GM23248 (cell line): ENCODE results near the gene CLDN11. TPM values are rescaled to one million over a fixed set of nuclear protein-coding genes. Genes with fewer than 3 reads are reported as not detected.

Experiments
- DNase-seq: peaks from one replicate; pipeline ENCODE4 v3.0.0-alpha.2; 2015
- H2AFZ ChIP-seq: fragments of 200-600 bp; sonication (generic); 2 replicates; pipeline ENCODE4 v1.6.1; 2016; ENCODE audit warnings: antibody characterized with exemption
- H3F3A ChIP-seq: fragments of 200-600 bp; sonication (generic); 2 replicates; pipeline ENCODE4 v1.6.1; 2016; ENCODE audit warnings: mild to moderate bottlenecking, antibody characterized with exemption, mixed run types; ENCODE audit not compliant: insufficient read depth
- H3K27ac ChIP-seq: fragments of 200-600 bp; sonication (generic); 2 replicates; pipeline ENCODE4 v1.5.1; 2016; ENCODE audit warnings: mild to moderate bottlenecking
- H3K27me3 ChIP-seq: fragments of 200-600 bp; sonication (generic); replicated peaks from 2 replicates; pipeline ENCODE4 v1.6.1; 2016; ENCODE audit warnings: mild to moderate bottlenecking; ENCODE audit not compliant: insufficient read depth
- H3K36me3 ChIP-seq: fragments of 200-600 bp; sonication (generic); 2 replicates; pipeline ENCODE4 v1.6.1; 2016; ENCODE audit warnings: low read depth, mild to moderate bottlenecking
- H3K4me1 ChIP-seq: fragments of 200-600 bp; sonication (generic); 2 replicates; pipeline ENCODE4 v1.6.1; 2016; ENCODE audit warnings: mild to moderate bottlenecking; ENCODE audit not compliant: insufficient read depth
- H3K4me2 ChIP-seq: fragments of 200-600 bp; sonication (generic); one replicate; pipeline ENCODE4 v1.6.1; 2016; ENCODE audit warnings: mild to moderate bottlenecking; ENCODE audit not compliant: unreplicated experiment
- H3K4me3 ChIP-seq: fragments of 200-600 bp; sonication (generic); 2 replicates; pipeline ENCODE4 v1.5.1; 2016; ENCODE audit warnings: mild to moderate bottlenecking
- H3K79me2 ChIP-seq: fragments of 200-600 bp; sonication (generic); 2 replicates; pipeline ENCODE4 v1.6.1; 2016; ENCODE audit warnings: mild to moderate bottlenecking; ENCODE audit not compliant: insufficient read depth
- H3K9ac ChIP-seq: fragments of 200-600 bp; sonication (generic); 2 replicates; pipeline ENCODE4 v1.6.1; 2016; ENCODE audit warnings: mild to moderate bottlenecking
- H3K9me2 ChIP-seq: fragments of 200-600 bp; sonication (generic); 2 replicates; pipeline ENCODE4 v1.6.1; 2016; ENCODE audit warnings: mixed run types, mild to moderate bottlenecking, moderate library complexity; ENCODE audit not compliant: insufficient read depth
- H3K9me3 ChIP-seq: fragments of 200-600 bp; sonication (generic); one replicate; pipeline ENCODE4 v1.6.1; 2017; ENCODE audit warnings: low read depth
- H4K20me1 ChIP-seq: fragments of 200-600 bp; sonication (generic); 2 replicates; pipeline ENCODE4 v1.6.0; 2016; ENCODE audit not compliant: insufficient read depth
- EZH2 ChIP-seq: fragments of 200-600 bp; sonication (generic); IDR thresholded peaks from 2 replicates; pipeline ENCODE4 v1.6.1; 2018; ENCODE audit warnings: antibody characterized with exemption, mild to moderate bottlenecking; ENCODE audit not compliant: insufficient read depth, poor library complexity, severe bottlenecking
- EZH2phosphoT487 ChIP-seq: fragments of 200-600 bp; sonication (generic); IDR thresholded peaks from 2 replicates; pipeline ENCODE4 v1.6.1; 2018; ENCODE audit warnings: antibody characterized with exemption, moderate library complexity, mild to moderate bottlenecking, low read depth; ENCODE audit not compliant: insufficient read depth
- WGBS, 2 experiments: methylation state at CpG; one replicate each; pipeline ENCODE4 v1.1.6; 2015 to 2017; ENCODE audit warnings: low lambda C conversion rate in 2 of 2, low coverage in 1 of 2; ENCODE audit errors: missing lambda C conversion rate in 2 of 2; 5-methylcytosine and 5-hydroxymethylcytosine counted together
- in situ Hi-C: fragments of 300-500 bp; cut with MboI; formaldehyde crosslinking; loops from 2 replicates; pipeline ENCODE4 v1.15.0; 2020
- polyA plus RNA-seq: library from polyadenylated mRNA; unstranded; fragments of >200 nt; fragmentation: Nextera tagmentation; extraction: Ambion mirVana; gene quantifications from 2 replicates; pipeline ENCODE4 v1.2.1, GENCODE V29; 2016
- total RNA-seq: library from RNA; depleted of rRNA; stranded (reverse); fragments of >200 nt; shearing (Covaris generic); gene quantifications from 2 replicates; pipeline ENCODE4 v1.2.3, GENCODE V29; 2014

Gene CLDN11
- total and polyA plus RNA-seq, 2 experiments from 2014 or later: 81.9 to 84.9 TPM

DNA sequence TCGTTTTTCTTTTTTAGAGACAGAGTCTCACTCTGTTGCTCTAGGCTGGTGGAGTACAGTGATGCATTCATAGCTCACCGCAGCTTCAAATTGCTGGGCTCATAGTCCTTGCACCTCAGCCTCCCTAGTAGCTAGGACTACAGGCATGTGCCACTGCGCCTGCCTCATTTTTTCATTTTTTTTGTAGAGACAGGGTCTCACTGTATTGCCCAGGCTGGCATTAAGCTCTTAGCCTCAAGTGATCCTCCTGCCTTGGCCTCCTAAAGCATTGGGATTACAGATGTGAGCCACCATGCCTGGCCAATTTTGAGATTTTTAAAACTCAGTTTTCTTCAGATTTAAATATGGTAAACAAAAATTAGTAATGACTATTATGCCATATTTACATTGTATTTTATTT lies 32.2 kb upstream of the CLDN11 start:
- TF ChIP-seq EZH2: no peak
- TF ChIP-seq EZH2phosphoT487: no peak
- H4K20me1 ChIP-seq: no peaks in the 10 kb centered on the region

DNA sequence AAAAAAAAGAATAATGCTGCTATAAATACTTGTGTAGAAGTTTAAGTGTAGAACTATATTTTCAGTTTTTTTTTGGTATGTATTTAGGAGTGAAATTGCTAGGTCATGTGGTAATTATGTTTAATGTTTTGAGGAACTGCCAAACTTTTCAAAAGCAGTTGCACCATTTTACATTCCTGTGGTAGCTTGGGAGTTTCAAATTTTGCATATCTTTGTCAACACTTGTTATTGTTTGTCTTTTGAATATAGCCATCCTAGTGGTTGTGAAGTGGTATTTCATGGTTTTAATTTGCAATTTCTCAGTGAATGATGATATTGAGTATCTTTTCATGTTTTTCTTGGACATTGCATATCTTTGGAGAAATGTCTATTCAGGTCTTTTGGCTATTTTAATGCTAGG lies 30.7 kb upstream of the CLDN11 start:
- Histone ChIP-seq H3K9me2 (no peaks in the 10 kb centered on the region), H4K20me1 (no peaks in the 10 kb centered on the region), H3K79me2 (peaks cover 94% of the 10 kb centered on the region), H3K27me3 (no peaks in the 10 kb centered on the region), H3K4me1 (peaks cover 8% of the 10 kb centered on the region), H3K36me3 (peaks cover 74% of the 10 kb centered on the region), H3K9me3 (peaks cover 4% of the 10 kb centered on the region), H3F3A (peaks cover 27% of the 10 kb centered on the region), H2AFZ (no peak overlapping the region), H3K27ac (no peak overlapping the region), H3K9ac (no peak overlapping the region), H3K4me3 (no peak overlapping the region), H3K4me2 (no peak overlapping the region)
- TF ChIP-seq EZH2phosphoT487 (no peak), EZH2 (no peak)
- in situ Hi-C loops: no loop called here
- DNase-seq: peak; percentile 60

More for the DNA sequence above, 32.2 kb upstream of the CLDN11 start:
- Histone ChIP-seq H3K9me3 (peaks cover 4% of the 10 kb centered on the region), H3F3A (peaks cover 30% of the 10 kb centered on the region), H3K4me2 (no peak overlapping the region), H3K27ac (no peak overlapping the region), H2AFZ (no peak overlapping the region), H3K27me3 (no peaks in the 10 kb centered on the region), H3K79me2 (peaks cover 93% of the 10 kb centered on the region), H3K4me3 (no peak overlapping the region), H3K9ac (no peak overlapping the region), H3K9me2 (no peaks in the 10 kb centered on the region), H3K4me1 (peaks cover 10% of the 10 kb centered on the region), H3K36me3 (peaks cover 71% of the 10 kb centered on the region)
- in situ Hi-C loops: no loop called here
- DNase-seq: no peak
- WGBS, 2 experiments: 98 to 100% methylated on average over 3 of the region's 3 CpGs

DNA sequence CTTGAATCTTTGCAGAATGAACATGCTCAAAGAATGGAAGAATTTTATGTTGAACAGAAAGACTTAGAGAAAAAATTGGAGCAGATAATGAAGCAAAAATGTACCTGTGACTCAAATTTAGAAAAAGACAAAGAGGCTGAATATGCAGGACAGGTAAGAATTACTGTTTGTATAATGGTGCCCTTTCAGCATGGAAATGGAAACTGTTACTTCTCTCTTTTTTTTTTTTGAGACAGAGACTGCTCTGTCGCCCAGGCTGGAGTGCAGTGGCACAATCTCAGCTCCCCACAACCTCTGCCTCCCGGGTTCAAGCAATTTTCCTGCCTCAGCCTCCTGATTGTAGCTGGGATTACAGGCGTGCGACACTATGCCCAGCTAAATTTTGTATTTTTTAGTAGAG lies 27.6 kb upstream of the CLDN11 start:
- Histone ChIP-seq H3F3A (peaks cover 10% of the 10 kb centered on the region; the same call in 1 of the 2 replicates), H3K4me2 (no peak overlapping the region), H3K27me3 (no peaks in the 10 kb centered on the region), H3K4me1 (no peaks in the 10 kb centered on the region), H4K20me1 (no peaks in the 10 kb centered on the region), H3K9me3 (peaks cover 4% of the 10 kb centered on the region), H3K36me3 (peaks cover 69% of the 10 kb centered on the region), H3K79me2 (peaks cover 95% of the 10 kb centered on the region), H2AFZ (no peak overlapping the region), H3K4me3 (no peak overlapping the region), H3K27ac (no peak overlapping the region), H3K9me2 (no peaks in the 10 kb centered on the region), H3K9ac (no peak overlapping the region)
- no peak for TF ChIP-seq EZH2phosphoT487
- TF ChIP-seq EZH2: no peak
- no peak for DNase-seq
- WGBS, 2 experiments: 95 to 96% methylated on average over 4 of the region's 4 CpGs
- in situ Hi-C loops: no loop called here

DNA sequence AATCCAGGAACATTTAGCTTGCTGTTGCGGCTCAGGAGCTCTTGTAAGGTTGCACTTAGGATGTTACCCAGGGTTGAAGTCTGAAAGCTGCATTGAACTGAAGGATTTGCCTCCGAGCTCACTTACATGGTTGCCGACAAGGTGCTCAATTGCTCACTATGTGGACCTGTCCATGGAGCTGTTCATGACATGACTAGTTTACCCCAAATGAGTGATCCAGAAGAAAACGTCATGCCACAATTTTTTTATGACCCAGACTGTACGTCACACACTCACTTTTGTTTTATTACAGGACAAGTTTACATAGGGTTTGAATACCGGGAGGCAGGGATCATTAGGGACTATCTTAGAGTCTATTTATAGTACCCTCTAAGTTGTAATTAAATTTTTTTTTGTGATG lies 21.0 kb upstream of the CLDN11 start:
- H3K27ac ChIP-seq: no peak overlapping the region
- H3K9me3 ChIP-seq: no peaks in the 10 kb centered on the region
- H3K27me3 ChIP-seq: no peaks in the 10 kb centered on the region
- no peaks in the 10 kb centered on the region for H4K20me1 ChIP-seq
- in situ Hi-C loops: no loop called here
- H3K4me2 ChIP-seq: no peak overlapping the region
- no peak overlapping the region for H3K9ac ChIP-seq
- H3K4me1 ChIP-seq: no peaks in the 10 kb centered on the region
- TF ChIP-seq EZH2 (no peak), EZH2phosphoT487 (no peak)
- H3K4me3 ChIP-seq: no peak overlapping the region
- peaks cover 20% of the 10 kb centered on the region; the same call in 1 of the 2 replicates for H3F3A ChIP-seq
- no peaks in the 10 kb centered on the region for H3K9me2 ChIP-seq
- no peak for DNase-seq
- H3K36me3 ChIP-seq: peaks cover 31% of the 10 kb centered on the region
- H3K79me2 ChIP-seq: peaks cover 43% of the 10 kb centered on the region
- H2AFZ ChIP-seq: no peak overlapping the region
- WGBS, 2 experiments: 89 to 90% methylated on average over 6 of the region's 6 CpGs

DNA sequence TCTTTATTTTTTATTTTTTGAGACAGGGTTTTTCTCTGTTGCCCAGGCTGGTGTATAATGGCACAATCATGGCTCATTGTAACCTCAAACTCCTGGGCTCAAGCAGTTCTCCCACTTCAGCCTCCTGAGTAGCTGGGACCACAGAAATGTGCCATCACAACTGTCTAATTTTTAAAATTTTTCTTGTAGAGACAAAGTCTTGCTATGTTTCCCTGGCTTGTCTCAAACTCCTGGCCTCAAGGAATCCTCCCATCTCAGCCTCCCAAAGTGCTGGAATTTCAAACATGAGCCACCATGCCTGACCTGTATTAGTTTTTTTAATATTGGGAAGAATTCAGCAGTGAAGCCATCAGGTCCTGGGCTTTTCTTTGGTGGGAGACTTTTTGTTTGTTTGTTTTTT lies 13.6 kb upstream of the CLDN11 start:
- no peak overlapping the region for H3K27ac ChIP-seq
- no peak overlapping the region for H3K4me2 ChIP-seq
- no peaks in the 10 kb centered on the region for H4K20me1 ChIP-seq
- peaks cover 15% of the 10 kb centered on the region; the same call in 1 of the 2 replicates for H3F3A ChIP-seq
- no peak overlapping the region for H3K9ac ChIP-seq
- no peak overlapping the region for H2AFZ ChIP-seq
- in situ Hi-C loops: loop anchor here (10.0 kb wide), 1 partner anchor 90 kb away; no protein-coding TSS in a partner anchor
- H3K36me3 ChIP-seq: no peaks in the 10 kb centered on the region
- H3K4me1 ChIP-seq: no peaks in the 10 kb centered on the region
- no peaks in the 10 kb centered on the region for H3K9me2 ChIP-seq
- no peaks in the 10 kb centered on the region for H3K79me2 ChIP-seq
- TF ChIP-seq EZH2phosphoT487: no peak
- TF ChIP-seq EZH2: no peak
- H3K9me3 ChIP-seq: no peaks in the 10 kb centered on the region
- H3K4me3 ChIP-seq: no peak overlapping the region
- no peak for DNase-seq
- H3K27me3 ChIP-seq: no peaks in the 10 kb centered on the region
